Left lung (tissue), 10 donors: ENCODE data around the gene ZBTB8A. TPM values are rescaled to one million over a fixed set of nuclear protein-coding genes. Genes with fewer than 3 reads are reported as not detected.

ENCODE experiments used
- ATAC-seq: fragments of 200-7000 bp; cut with Tn5 transposase; one replicate; pipeline ENCODE4 v1.9.1; 2020; ENCODE audit warnings: moderate library complexity
- DNase-seq, 4 donors: peaks; one replicate each; pipeline ENCODE4 v3.0.0-alpha.2; 2013 to 2020
- H3K27ac ChIP-seq, 2 donors: fragments of 200-600 bp; sonication (generic) in 1 of 2; one replicate each; pipeline versions ENCODE4 v1.5.0 to v1.8.0; 2020 to 2021
- H3K27me3 ChIP-seq, 2 donors: fragments of 200-600 bp; sonication (generic) in 1 of 2; one replicate each; pipeline versions ENCODE4 v1.5.0 to v1.8.0; 2020 to 2021
- H3K36me3 ChIP-seq, 2 donors: fragments of 200-600 bp; sonication (generic) in 1 of 2; one replicate each; pipeline versions ENCODE4 v1.5.0 to v1.8.0; 2020 to 2021
- H3K4me1 ChIP-seq, 2 donors: fragments of 200-600 bp; one replicate each; pipeline ENCODE4 v1.8.0; 2021
- H3K4me3 ChIP-seq, 2 donors: fragments of 200-600 bp; sonication (generic) in 1 of 2; one replicate each; pipeline versions ENCODE4 v1.5.0 to v1.8.0; 2020 to 2021; ENCODE audit warnings: mild to moderate bottlenecking in 1 of 2
- H3K9me3 ChIP-seq, 2 donors: fragments of 200-600 bp; sonication (generic) in 1 of 2; one replicate each; pipeline versions ENCODE4 v1.5.0 to v1.8.0; 2020 to 2021
- intact Hi-C, 2 donors: fragments of 100-400 bp; cut with DNase I; formaldehyde crosslinking; loops; one replicate each; pipeline versions ENCODE4 v1.11.2 to v1.14.2; 2022
- polyA plus RNA-seq, 6 donors: library from polyadenylated mRNA; unstranded; fragments of 120-200 nt; gene quantifications; one replicate each; pipeline ENCODE4 v1.2.1, GENCODE V29; 2013; ENCODE audit not compliant: insufficient read length in 6 of 6
- total RNA-seq, 2 donors: library from RNA; stranded (reverse); fragmentation: NEBNext Ultra II Directional; extraction: Animal tissue kit (Norgen Biotek cat#: 25700); gene quantifications; one replicate each; pipeline ENCODE4 v1.2.1, GENCODE V29; 2021
- TF ChIP-seq, protein P1 (sequence below), 2 donors: fragments of 200-600 bp; sonication (generic) in 1 of 2; IDR thresholded peaks; one replicate each; pipeline versions ENCODE4 v1.5.0 to v1.8.0; 2021; ENCODE audit warnings: antibody characterized with exemption in 2 of 2
- donor health status: DM: no; HTN: yes; CAD: no.
- donor health status: DM: no; HTN: no; CAD: no.

ZBTB8A gene
- total and polyA plus RNA-seq, 8 donors = 8.6 to 17.3 (median 14.4) TPM

GRCh38 chr1:32494711-32495337 is 44.4 kb upstream of the ZBTB8A start:
- Histone ChIP-seq H3K4me1 (no peaks in the 10 kb centered on the region), H3K4me3 (no peak overlapping the region), H3K36me3 (no peaks in the 10 kb centered on the region), H3K27ac (no peak overlapping the region), H3K27me3 (no peaks in the 10 kb centered on the region), H3K9me3 (no peaks in the 10 kb centered on the region)
- ATAC-seq (no peak), DNase-seq (no peak)
- TF ChIP-seq, protein P1, sequence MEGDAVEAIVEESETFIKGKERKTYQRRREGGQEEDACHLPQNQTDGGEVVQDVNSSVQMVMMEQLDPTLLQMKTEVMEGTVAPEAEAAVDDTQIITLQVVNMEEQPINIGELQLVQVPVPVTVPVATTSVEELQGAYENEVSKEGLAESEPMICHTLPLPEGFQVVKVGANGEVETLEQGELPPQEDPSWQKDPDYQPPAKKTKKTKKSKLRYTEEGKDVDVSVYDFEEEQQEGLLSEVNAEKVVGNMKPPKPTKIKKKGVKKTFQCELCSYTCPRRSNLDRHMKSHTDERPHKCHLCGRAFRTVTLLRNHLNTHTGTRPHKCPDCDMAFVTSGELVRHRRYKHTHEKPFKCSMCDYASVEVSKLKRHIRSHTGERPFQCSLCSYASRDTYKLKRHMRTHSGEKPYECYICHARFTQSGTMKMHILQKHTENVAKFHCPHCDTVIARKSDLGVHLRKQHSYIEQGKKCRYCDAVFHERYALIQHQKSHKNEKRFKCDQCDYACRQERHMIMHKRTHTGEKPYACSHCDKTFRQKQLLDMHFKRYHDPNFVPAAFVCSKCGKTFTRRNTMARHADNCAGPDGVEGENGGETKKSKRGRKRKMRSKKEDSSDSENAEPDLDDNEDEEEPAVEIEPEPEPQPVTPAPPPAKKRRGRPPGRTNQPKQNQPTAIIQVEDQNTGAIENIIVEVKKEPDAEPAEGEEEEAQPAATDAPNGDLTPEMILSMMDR (IDR thresholded peaks at IDR 0.05) = no peak
- intact Hi-C loops = no loop called here

- intact Hi-C loops = no loop called here
- Histone ChIP-seq H3K27me3 (no peaks in the 10 kb centered on the region), H3K36me3 (no peaks in the 10 kb centered on the region), H3K4me1 (peaks cover 0 to 5% of the 10 kb centered on the region in 2 donors), H3K27ac (peak overlapping the region in 1 of 2 donors; percentile 20), H3K9me3 (no peaks in the 10 kb centered on the region), H3K4me3 (no peak overlapping the region)
- ATAC-seq (no peak), DNase-seq (peak in 1 of 4 donors; percentile 43)
- TF ChIP-seq, protein P1 (IDR thresholded peaks at IDR 0.05) = no peak
Observed at GRCh38 chr1:32496127-32496526, 43.1 kb upstream of the ZBTB8A start.

DNA sequence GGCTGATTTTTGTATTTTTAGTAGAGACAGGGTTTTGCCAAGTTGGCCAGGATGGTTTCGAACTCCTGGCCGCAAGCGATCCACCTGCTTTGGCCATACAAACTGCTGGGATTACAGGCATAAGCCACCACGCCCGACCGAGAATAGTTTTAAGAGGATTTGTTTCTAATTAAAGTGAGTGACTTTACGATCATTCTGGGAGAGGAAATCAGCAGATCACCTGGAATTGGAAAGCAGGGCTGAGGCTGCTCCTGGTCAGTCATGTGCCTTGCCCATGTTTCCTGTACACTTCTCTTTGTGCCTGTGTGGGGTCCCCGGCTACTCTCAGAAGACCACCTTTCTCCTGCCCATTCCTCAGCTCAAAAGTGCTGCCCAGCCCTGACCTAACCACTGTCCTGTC is 40.5 kb upstream of the ZBTB8A start:
- Histone ChIP-seq H3K9me3 (no peaks in the 10 kb centered on the region), H3K36me3 (no peaks in the 10 kb centered on the region), H3K27ac (no peak overlapping the region), H3K4me3 (no peak overlapping the region), H3K27me3 (no peaks in the 10 kb centered on the region), H3K4me1 (peaks cover 0 to 10% of the 10 kb centered on the region in 2 donors)
- ATAC-seq = no peak
- intact Hi-C loops = no loop called here
- DNase-seq = no peak
- TF ChIP-seq, protein P1 (IDR thresholded peaks at IDR 0.05) = no peak

DNA sequence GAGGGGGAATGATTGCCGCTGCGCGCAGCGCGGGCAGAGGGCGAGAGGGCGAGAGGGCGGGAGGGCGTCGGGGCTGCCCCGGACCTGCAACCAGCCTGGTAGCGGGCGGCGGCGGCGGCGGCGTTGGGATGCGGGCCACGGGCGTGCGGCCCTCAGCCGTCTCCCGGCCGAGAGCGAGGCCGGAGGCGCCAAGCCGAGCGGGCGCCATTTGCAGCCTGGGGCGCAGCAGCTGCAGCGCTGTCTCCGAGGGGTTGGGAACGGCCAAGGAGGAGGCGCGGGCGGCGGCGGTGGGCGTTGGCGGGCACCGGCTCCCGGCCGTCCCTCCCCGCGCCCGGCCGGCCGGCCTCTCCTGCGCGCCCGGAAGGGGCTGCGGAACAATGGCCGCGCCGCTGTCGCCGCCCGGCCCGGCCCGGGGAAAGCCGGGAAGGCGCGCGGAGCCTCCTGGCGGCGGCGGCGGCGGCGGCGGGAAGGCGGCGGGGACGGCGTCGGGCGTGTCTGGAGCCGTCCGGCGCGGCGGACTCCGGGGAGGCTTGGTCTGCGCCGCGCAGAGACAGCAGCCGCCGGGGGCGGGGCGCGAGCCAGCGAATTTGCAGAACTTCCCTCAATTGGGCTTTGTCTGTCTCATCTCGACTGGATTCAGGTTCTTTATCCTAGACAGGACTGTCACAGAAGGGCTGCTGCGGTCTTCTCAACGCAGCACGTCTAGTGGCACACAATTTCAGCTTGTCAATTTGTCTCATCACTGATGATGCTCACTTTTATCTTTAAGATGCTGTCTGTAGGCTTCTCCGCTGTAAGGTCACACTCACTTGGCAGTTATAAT is 38.6 kb upstream of the ZBTB8A start:
- H3K27ac ChIP-seq = peak overlapping the region; percentile 91 to 92
- intact Hi-C loops = no loop called here
- H3K36me3 ChIP-seq = no peaks in the 10 kb centered on the region
- ATAC-seq = peak; percentile 90
- no peaks in the 10 kb centered on the region for H3K9me3 ChIP-seq
- peaks cover 0 to 10% of the 10 kb centered on the region in 2 donors for H3K4me1 ChIP-seq
- TF ChIP-seq, protein P1 (IDR thresholded peaks at IDR 0.05) = no peak
- no peaks in the 10 kb centered on the region for H3K27me3 ChIP-seq
- peak overlapping the region; percentile 52 to 57 for H3K4me3 ChIP-seq
- DNase-seq = peak; percentile 43 to 93 (median 61)

DNA sequence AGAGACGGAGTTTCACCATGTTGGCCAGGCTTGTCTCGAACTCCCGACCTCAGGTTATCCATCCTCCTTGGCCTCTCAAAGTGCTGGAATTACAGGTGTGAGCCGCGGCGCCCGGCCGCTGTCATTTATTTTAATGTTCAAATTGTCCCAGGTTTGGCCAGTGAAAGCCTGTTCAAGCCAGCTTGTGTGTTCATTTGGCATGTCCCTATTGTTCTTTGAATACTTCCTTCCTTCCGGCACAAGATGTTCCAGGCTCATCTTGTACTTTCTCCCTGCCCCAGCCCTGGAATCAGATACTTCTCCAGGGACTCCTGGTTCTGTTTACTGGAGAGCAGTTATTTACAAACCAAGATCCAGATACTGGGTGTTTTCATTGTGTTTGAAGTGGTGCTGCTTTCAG is 37.4 kb upstream of the ZBTB8A start:
- H3K27me3 ChIP-seq = no peaks in the 10 kb centered on the region
- TF ChIP-seq, protein P1 (IDR thresholded peaks at IDR 0.05) = no peak
- no peaks in the 10 kb centered on the region for H3K9me3 ChIP-seq
- H3K27ac ChIP-seq = peak overlapping the region; percentile 91 to 92
- H3K4me1 ChIP-seq = peaks cover 0 to 10% of the 10 kb centered on the region in 2 donors
- H3K4me3 ChIP-seq = no peak overlapping the region
- intact Hi-C loops = no loop called here
- ATAC-seq (no peak), DNase-seq (no peak)
- H3K36me3 ChIP-seq = no peaks in the 10 kb centered on the region
